ENCODE measurements around the gene MOCS2. TPM values are rescaled to one million over a fixed set of nuclear protein-coding genes. Genes with fewer than 3 reads are reported as not detected.

Gene MOCS2
- total RNA-seq, 1 experiment from 2014 or later, result 110 TPM

DNA sequence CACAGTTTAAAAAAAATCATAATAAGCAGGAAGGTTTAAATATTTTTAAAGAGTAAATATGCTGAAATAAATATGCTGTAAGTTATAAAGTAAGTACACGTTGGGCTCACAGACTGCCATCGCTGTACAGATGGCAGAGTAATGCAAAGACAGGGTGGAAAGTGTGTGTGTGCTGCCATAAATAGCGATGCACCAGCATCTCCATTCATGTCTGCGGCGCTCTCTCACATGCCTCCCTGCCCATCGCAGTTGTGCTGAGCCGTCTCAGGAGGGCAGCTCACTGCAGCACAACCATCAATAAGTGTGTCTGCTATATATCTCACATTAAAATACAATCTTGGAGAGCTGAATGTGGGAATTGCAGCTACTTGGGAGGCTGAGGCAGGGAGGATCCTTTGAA is 14.3 kb downstream of the MOCS2 start:
- no peak for DNase-seq (ENCODE audit: low read depth)

DNA sequence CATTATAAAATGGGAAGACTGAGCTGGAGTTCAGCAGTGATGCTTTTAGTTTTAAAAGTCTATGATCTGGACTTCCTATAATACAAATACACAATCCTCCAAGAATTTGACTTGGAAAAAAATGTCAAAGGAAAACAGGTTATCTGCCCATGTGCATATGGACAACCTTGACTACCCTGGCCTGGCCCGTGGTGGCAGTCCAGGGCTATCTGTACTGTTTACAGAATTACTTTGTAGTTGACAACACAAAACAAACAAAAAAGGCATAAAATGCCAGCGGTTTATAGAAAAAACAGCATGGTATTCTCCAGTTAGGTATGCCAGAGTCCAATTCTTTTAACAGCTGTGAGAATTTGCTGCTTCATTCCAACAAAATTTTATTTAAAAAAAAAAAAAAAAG is 17.3 kb downstream of the MOCS2 start:
- DNase-seq (ENCODE audit: low read depth), result no peak

DNA sequence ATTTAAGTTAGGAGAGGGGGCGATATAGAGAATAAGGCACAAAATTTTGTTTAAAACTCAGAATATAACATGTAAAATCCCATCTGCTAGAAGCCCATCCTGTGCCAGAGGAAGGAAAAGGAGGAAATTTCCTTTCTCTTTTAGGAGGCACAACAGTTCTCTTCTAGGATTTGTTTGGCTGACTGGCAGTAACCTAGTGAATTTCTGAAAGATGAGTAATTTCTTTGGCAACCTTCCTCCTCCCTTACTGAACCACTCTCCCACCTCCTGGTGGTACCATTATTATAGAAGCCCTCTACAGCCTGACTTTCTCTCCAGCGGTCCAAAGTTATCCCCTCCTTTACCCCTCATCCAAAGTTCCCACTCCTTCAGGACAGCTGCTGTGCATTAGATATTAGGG is 18.3 kb downstream of the MOCS2 start:
- peak; percentile 81 for DNase-seq (ENCODE audit: low read depth)

DNA sequence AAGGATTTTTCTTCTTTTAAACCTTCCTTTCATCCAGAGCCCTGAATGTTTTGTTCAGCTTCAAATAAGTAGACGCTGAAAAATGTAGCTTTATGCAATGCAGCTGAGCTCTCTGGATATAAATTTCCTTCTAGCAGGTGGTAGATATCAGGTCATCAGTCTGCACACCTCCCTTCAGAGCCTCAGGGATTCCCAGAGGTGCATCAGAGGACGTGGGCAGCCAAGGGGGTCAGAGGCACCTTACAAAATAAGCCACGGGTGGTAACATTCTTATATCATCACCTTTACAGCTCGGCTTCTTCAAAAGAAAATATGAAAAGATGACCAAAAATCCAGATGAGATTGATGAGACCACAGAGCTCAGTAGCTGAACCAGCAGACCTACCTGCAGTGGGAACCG is 19.3 kb downstream of the MOCS2 start:
- DNase-seq (ENCODE audit: low read depth), result no peak

DNA sequence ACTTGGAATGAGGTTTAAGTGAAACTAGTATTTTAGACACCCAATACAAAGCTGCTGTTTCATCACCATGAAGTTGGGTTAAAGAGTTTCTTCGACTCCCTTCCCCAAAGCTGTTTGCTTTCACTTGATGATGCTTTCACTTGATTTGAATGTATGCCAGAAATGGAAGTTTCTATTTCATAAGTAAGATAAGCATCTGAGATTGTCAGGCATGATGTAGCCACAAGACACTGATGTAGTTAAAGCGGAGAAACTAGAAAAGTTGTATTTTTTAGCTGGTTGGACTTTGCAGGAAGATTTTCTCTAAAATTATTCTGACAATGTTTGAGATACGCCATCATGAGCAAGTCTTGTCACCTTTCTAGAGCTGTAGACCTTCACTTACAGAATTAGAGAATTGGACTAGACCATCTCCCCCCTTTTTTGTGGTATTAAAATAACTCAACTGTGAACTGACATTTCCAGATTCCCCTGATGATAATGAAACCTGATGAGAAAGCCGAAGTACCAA is 20.0 kb downstream of the MOCS2 start:
- DNase-seq (ENCODE audit: low read depth), result peak; percentile 16

DNA sequence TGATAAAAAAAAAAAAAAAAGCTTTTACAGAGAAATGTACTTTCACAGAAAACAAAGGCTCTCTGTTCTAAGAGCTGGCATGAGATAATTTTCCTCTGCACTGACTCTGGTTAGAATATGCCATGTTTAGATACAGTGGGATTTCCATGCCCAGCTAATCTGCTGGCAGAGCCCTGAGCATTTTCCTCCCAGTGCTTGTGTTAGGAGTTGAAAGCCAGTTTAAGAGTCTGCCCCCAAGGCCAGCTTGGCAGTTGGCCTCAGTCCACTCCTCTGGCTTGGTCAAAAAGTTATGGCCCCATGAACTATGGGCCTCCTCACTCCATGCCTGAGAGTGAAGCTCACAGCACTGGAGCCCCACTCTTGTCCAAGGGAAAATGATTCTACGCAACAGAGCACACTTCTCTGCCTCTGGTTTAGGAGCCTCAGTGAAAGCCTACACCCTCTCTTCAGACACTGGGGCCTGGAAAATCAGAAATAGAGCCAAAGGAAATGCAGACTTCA is 21.9 kb downstream of the MOCS2 start:
- no peak for DNase-seq (ENCODE audit: low read depth)

DNA sequence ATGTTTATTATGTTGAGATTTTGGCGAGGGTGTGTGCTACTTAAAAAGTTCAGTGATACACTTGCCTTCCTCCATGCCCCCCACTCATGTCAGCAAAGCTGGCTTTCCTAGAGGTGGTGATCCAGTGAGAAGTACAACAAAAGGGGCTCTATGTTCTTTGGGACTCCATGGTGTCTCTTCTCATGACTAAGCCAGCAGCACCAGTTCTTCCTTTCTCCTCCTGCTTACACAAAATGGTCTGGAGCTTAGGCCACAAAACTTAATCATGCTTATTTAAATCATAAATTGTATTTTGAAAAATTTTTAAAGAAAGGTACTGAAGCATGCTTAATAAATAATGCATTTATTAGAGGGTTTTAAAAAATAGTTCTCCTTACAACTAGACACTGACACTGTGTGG is 22.4 kb downstream of the MOCS2 start:
- DNase-seq (ENCODE audit: low read depth), result no peak

DNA sequence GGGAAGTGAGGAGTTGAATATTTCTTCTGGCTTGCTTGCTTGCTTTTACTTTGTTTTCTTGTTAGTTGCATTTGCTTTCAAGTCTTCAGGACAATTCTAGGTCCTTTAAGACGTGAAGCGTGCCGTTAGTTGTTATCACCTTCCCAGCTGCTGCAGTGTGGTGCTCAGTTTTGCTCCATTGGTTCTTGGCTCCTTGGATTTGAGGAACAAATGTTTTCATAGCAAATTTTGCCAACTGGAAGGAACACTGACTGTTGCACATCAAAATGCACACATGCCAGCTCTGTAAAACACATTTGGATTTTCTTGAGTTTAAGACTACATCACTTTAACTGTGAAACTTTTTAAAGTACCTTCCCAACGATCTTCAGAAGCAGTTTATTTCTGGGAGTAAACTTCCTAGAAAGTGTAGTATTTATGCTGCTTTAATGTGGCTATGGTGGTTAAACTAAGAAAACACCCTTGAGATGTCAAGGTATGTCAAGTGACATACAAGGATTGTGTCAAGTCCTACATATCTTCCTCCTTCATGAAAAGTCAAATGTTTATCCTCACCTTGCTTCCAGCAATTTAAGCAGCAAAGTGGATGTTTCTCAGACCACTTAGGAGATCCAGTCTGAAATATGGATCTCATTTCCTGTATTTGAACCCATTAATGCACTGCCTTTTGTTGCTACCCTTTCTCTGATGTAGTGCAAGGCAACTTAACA is 24.9 kb downstream of the MOCS2 start:
- no peak for DNase-seq (ENCODE audit: low read depth)

DNA sequence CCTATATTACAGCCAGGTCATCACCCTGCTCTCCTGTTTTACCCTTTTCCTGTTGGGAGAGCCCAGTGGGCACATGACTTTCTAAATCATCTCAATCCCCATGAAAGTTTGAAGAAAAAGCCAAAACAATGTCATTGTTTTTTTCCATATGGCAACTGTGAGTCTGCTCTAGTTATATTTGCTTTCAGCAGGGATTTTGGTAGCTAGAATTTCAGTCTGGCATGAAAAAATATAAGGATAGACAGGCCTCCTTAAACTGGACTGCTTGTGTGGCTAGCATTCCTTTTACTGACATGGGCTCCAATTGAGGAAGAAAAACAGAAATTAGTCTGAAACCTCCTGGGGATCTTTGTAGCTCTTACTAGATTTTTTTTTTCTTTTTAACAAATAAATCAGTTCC is 25.6 kb downstream of the MOCS2 start:
- DNase-seq (ENCODE audit: low read depth), result no peak

DNA sequence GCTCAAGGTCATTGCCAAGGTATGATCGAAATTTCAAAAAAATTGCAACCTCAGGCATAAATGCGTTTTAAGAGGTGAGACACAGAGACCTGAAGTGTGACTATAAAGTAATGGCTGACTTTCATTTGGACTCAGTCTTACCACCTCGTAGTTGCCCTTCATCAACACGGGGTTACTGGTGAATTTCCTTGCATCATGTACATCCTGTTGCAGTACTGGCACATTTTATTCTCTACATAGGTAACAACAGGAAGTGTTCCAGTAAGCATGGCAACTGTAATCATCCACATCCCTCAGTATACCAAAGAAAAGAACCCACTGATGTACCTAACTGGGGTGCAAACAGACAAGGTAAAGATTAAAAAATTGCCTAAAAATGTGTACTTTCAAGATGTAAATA is 29.3 kb downstream of the MOCS2 start:
- DNase-seq (ENCODE audit: low read depth), result no peak

DNA sequence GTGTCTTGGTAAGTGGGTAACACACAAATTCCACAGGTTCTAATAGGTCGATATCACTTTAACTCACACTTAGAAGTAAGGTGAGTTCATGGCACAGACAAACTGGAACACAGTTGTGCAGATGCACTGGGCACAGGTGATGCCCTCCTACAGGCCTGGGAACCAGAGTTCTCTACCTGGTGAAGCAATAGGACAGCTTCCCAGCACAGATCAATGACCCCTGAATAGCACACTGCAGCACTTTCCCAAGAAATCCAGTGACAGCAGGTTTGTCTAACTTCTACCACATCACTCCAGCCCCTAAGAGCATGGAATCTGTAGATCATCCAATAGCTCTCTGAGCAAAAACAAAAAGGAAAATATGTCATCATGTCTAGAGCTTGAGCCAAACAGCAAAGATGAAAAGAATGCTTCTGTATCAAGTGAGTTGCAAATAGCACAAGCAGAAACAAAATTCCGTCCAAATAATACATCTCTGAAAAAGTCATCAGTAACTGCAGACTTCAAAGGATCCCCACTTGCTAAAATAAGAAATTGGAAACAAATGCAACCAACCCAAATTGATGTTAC is 33.5 kb downstream of the MOCS2 start:
- no peak for DNase-seq (ENCODE audit: low read depth)

DNA sequence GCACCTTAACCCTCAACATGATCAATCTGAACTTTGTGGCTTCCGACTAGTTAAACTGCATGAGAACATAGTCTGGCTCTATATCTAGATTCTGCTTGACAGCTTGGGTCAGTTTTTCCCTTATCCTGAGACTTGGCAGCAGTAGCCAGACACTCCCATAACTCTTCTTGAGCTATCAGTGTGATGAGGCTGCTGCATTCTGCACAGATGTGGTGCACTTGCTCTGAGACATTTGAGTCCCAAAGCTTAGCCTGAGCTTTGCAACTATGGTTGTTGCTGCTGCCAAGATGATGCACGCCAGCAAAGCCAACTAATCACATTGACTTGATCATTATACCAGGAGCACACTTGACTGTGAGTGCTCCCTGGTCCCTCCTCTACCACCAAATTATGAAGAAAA is 36.2 kb downstream of the MOCS2 start:
- DNase-seq (ENCODE audit: low read depth), result no peak

DNA sequence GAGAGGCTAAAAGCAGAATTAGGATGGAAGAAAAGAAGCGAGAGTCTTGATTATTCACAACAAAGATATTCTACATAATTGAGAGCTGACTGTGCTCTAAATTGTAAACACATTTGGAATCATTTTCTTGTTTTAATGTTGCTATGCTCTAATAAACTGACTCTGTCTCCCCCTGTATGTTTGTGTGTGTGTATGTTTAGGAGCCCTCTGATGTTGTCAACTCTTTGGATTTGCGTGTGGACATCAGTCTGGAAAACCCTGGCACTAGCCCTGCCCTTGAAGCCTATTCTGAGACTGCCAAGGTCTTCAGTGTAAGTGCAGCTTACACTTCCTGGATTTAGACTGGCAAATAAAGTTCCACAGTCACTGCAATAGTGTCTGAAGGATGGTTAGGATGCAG is 37.8 kb downstream of the MOCS2 start:
- DNase-seq (ENCODE audit: low read depth), result peak; percentile 37

DNA sequence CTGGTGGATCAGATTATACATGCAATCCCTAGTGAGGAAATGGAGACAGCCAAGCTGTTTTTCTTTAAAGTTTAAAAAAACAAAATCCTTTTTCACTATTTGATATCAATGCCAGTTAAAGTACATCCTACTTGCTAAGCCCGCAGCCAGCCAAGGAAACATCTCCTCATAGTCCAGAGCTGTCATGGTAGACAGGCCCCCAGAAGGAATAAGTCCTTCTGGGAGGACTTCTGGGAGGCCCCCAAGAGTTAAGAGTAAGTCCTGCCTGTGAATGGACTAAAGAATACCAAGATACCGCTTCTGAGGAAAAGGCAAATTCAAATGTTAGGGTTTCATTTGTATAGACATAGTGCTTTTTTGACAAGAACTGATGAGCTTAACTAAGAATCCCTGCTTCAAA is 38.3 kb downstream of the MOCS2 start:
- no peak for DNase-seq (ENCODE audit: low read depth)

DNA sequence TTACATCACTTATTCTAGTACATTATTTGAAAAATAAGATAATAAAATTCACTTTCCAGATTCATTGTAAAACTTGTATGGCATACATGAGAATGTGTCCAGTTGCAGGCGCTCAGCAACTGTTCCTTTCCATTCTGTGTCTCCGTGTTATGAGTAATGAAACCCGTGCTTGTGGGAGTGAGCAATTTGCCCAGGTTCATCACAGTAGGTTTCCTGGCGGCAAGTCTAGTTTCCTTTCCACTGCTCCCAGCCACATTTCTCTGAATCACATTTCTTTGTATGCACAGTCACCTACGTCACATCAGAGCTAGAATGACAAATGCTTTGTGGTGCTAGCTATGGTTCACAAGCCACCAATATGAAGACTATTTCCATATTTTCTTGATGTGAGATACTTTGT is 39.9 kb downstream of the MOCS2 start:
- DNase-seq (ENCODE audit: low read depth), result peak; percentile 91

DNA sequence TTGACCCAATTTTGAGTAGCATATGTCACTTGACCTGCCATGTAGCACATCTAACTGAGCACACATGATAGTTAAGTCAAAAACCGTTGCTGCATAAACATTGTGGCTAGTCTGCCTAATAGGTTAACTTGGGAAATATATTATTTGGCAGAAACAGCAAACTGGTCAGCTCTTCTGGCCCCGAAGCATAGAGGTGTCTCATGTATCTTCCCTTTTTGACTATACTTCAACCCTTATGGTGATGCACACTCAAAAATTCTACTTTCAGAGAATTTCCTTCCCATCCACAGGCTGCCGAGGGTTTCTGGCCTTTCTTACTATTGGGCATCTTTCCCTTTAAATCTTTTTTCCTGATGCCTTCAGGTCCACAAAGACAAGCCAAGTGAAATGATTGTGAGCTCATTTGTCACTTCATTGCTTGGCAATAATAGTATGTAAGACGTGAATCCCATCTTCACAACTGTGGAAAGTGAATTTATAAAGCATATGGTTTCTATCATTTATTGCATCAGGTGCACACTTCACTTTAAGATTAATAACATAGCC is 41.2 kb downstream of the MOCS2 start:
- no peak for DNase-seq (ENCODE audit: low read depth)

DNA sequence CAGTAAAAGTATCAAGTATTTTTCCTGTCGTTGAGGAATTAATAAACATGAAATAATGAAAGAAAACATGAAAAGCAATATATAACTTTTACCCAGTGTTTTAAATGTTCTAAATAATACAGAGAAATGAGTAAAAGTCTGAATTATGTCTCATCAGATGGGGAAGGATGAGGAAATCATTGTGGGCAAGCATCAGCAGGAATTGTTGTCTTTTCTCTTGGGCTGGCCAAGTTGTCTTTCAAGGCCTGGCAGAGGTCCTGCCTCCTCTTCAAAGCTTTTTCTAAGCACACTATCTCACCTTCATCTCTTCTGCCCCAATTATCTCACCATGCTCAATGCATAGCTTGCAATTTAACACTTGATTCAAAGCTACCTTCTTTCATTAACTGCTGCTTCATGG is 41.9 kb downstream of the MOCS2 start:
- no peak for DNase-seq (ENCODE audit: low read depth)

DNA sequence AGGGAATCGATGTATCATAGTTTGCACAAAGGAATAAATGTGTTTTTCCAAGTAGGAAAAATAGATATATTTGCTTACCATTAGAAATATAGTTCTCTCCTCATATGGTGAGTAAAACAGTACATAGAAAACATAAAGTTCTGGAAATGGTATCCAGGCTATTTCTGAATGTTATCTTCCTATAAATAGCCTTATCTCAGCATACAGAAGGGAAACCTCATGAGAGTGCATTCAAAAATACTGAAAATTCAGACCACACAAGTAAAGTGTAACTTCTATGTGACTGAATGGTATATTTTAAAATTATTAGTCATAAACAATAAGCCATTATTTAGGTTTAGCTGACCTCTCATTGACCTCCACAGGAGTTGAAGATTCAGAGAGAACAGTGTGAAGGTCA is 43.5 kb downstream of the MOCS2 start:
- DNase-seq (ENCODE audit: low read depth), result no peak

DNA sequence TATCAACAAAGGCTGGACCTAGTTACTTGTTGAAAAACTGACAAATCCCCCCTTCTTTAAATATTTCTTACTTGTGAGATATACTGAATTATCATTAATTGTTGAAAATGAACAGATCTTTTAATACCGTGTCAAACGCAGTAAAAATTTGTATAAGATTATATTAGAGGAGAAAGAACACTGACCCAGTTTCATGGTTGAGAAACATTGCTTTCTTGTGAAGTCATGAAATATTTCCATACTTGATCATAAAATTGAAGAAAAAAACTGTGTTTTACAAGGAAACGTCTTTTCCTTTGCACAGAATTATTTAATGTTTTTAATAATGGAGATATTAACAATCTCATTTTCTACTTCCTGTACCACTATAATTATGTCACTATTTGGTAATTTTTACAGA is 45.8 kb downstream of the MOCS2 start:
- no peak for DNase-seq (ENCODE audit: low read depth)

DNA sequence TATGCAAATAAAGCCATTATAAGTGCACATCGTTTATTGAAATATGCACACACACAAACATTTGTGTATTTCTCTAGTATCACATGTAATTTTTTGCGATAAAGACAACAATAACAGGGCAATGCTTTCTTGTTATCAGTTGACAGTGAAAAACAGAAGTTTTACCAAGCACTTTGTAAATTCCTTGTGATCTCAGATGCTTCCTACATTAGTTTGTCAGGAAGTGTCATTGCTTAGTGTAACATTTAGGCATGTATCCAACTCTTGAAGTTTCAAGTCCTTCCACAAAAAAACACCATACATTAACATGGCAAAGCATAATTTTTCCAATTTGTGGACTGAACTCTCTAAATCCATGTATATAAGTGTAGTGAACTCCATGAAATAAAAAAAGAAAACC is 46.4 kb downstream of the MOCS2 start:
- no peak for DNase-seq (ENCODE audit: low read depth)

DNA sequence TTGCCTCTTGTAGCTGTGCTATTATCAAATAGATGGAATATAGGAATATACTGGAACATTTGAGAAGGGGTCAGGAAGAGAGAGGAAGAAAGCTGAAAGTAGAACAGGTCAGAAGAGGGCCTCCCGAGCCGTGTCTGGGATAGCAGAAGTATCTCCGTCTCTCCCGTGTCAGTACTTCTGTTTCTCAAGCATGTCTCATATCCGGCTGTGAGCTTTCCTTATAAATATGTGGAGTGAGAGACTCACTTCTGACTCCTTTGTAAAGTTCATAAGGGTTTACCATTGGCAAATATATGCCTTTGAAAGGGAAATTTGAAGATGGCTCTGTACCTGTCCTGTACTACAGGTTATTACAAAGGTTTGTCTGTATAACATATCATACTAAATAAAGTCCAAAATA is 50.3 kb downstream of the MOCS2 start:
- DNase-seq (ENCODE audit: low read depth), result no peak

DNA sequence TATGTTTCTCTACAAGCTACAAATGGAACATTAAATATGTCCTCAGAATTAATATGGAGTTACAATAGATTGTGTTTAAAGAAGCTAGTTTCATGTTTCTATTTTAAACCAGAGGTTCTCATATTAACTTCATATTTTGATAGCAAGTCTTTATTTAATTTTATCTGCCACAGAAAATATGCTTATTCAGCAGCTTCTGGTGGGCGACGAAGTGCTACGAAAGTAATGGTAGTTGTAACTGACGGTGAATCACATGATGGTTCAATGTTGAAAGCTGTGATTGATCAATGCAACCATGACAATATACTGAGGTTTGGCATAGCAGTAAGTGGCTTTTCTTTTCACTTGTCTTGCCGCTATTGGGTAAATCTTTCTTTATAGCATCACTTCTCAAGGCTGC is 54.2 kb downstream of the MOCS2 start:
- no peak for DNase-seq (ENCODE audit: low read depth)

DNA sequence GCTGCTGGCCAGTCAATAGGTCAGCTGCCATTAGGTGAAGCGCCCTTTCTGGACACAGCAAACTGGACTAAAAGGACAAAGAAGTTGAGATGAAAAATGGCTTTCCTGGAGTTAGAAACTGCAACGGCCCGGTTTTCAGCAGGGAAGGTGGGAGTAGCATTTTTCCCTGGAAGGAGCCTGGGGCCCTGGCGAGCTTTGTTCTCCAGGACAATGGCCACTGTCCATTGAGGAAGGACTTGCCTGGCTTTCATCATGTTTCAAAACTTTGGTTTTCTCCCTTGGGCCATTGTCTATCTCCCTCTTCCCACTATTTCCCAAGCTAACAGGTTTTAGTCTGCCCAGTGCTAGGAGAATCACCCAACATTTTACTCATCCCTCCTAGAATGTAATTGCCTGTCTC is 56.2 kb downstream of the MOCS2 start:
- no peak for DNase-seq (ENCODE audit: low read depth)
